Kidney tubule cell (primary cell): ENCODE results near the gene MED9.
A peak's percentile ranks its signal among the peaks of the same experiment; 100 is the strongest.
"Not testable (repeated sequence)": the region's sequence is repeated elsewhere in the genome, so short reads cannot be mapped to it uniquely, and the experiment has no call there.

Experiments
- DNase-seq: peaks from one replicate; pipeline ENCODE4 v3.0.0-alpha.2; 2018; ENCODE audit warnings: low spot score

The MED9 gene

DNA sequence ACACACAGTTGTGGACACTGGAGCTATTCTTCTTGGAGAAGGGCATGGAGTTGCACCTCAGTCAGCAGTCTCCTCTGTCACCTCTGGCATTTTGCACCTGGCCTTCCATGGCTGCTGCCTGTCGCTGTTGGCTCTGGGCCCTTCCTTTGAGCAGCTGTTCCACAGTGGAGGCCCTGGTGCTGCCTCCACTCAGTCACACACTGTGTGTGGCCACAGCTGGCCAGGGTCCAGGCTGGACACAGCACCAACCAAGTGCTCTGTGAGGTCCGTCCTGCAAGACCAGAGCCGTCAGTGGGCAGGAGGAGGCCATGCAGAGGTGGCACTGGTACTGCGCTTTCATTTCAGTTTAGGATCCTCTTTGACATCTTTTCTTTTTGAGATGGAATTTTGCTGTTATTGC lies 21.6 kb upstream of the MED9 start:
- DNase-seq, result no peak

- no peak for DNase-seq
Measured at GRCh38 chr17:17456251-17456650, 20.5 kb upstream of the MED9 start.

DNA sequence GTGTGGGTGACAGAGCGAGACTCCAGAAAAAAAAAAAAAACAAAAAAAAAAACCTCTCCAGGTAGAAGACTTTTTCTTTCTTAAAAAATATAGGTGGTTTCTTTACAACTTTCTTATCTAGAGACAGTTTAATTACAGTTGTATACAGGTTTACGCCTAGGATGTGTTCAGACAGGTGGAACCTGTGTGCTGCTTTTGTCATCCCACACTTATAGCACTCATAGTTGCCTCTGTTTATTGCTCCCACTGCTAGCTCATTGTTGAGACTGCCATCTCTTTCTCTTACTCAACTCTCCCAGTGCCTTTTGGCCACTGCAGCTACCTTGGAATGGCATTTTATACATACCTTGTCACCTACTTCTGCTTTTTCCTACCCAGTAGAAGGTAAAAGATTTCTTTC lies 19.1 kb upstream of the MED9 start:
- DNase-seq, result no peak

DNA sequence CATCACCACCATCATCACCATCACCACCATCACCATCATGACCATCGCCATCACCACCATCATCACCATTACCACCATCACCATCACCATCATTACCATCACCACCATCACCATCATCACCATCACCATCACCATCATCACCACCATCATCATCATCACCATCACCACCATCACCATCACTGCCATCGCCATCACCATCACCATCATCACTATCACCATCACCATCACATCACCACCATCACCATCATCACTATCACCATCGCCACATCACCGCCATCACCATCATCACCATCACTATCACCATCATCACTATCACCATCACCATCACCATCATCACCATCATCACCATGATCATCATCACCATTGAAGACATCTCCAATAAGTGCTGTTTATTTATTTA lies 16.8 kb upstream of the MED9 start:
- no peak for DNase-seq

DNA sequence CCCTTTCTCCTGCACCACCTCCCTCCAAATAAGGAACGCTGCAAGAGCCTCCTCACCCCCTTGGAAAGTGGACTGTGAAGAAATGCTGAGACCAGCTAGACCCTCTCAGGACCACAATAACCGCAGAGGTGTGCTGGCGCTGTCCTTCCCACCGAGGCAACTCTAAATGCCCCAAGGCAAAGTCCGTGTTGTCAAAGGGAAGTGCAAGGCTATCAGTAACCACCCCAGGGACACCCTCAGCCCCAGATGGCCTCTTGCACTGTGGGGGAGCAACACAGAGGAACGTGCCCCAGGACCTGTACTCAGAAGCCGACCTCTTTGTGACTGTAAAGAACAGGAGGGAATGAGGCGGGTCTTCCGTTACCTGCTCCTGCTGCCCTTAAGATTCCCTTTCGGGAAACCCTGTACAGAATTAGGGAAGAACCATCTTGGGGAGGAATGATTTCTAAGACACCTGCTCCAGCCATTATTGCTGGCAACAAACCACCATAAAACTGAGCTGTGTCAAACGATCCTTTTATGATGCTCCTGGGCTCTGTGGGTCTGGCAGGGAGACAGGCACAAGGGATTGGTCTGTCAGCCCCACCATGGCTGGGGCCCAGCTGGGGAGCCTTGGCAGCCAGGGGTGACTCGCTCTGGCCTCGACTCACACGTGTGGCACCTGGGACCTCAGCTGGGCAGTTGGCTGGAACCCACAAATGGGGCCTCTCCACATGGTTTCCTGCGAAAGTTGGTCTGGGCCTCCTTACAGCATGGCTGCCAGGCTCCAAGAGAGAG lies 14.6 kb upstream of the MED9 start:
- DNase-seq, result peak; percentile 70

DNA sequence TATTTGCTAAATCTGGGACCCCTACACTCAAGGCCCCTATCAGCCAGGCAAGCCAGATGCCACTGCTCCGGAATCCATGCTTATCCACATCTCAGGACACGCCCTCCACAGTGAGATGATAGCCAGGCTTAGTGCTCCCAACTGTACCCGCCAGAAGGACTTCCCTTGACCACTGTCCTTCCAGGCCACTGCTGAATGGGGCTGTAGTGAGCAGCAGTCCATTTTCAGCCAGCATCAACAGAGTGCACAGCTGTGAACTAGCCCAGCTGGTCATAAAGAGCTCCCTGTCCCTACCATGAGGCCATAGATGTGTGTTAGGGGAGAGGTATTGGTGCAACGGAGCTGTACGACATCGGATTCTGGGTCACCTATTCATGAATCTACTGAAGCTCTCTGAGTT lies 13.0 kb upstream of the MED9 start:
- no peak for DNase-seq

DNA sequence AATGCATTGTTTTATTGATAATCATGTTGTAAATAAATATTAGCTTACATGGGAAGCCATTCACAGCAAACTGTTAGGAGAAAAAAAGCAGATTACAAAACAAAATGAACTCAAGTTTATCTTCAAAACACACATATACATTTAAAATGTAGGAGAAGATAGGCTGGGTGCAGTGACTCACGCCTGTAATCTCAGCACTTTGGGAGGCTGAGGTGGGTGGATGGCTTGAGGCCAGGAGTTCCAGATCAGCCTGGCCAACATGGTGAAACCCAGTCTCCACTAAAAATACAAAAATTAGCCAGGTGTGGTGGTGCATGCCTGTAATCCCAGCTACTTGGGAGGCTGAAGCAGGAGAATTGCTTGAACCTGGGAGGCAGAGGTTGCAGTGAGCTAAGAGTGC lies 10.9 kb upstream of the MED9 start:
- not testable (repeated sequence) for DNase-seq

GRCh38 chr17:17466511-17466910 lies 10.3 kb upstream of the MED9 start:
- DNase-seq, result no peak

DNA sequence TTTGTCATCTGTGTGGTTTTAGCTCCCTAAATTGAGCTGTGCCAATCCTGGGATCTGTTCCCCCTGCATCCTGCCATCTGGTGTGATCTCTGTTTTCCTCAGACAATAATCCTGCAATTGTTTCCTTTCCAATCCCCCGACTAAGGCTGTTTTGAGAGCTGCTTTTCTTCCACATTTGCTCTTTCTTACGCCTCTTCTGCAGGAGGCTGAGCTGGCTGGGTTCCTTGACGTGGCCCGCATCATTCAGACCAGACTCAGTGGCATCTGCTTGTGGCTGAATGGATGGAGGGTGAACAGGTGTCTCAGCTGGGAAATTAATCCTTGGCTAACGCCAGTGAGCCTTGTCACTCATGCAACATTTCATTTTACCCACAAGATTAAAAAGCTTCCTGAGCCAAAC lies 9.8 kb upstream of the MED9 start:
- no peak for DNase-seq

- DNase-seq, result no peak
Measured at GRCh38 chr17:17467720-17468119, 9.1 kb upstream of the MED9 start.

DNA sequence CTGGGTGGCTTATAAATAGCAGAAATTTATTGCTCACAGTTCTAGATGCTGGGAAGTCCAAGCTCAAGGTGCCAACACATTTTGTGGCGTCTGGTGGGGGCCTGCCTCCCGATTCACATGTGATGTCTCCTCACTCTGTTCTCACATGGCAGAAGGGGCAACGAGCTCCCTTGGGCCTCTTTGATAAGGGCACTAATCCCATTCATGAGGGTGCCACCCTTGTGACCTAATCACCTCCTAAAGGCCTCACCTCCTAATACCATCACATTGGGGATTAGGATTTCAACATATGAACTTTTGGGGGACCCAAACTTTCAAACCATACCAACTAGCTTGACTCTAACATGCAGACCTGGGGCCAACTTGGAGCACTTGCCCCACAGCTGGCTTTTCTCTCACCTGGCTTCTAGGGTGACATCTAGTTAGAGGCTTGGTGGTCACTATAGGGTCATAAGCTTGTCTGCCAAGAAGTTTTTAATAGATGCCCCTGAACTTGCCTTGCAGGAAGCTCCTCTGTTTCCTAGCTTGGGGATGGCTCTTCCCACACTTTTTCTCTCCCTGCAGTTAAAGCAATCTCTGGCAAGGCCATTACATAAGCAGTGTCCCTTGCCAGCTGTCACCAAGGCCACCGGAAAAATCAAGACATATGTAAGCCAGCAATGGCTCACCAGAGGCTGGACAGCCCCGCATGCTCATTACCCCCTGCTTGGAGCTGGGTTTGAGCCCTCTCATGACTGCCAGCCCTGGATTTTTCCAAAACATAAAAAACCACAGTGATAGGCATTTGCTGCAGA lies 8.4 kb upstream of the MED9 start:
- DNase-seq, result no peak

DNA sequence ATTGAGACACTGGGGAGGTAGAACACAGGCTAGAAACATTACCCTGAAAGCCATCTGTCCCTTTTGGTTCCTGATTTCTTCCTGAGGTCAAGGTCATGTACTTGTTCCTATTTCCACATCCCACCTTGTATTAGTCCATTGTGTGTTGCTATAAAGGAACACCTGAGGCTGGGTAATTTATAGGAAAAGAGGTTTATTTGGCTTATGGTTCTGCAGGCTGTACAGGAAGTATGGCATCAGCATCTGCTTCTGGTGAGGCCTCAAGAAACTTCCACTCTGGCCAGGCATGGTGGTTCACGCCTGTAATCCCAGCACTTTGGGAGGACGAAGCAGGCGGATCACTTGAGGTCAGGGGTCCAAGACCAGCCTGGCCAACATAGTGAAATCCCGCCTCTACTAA lies 7.4 kb upstream of the MED9 start:
- DNase-seq, result no peak

GRCh38 chr17:17469996-17470395 lies 6.8 kb upstream of the MED9 start:
- no peak for DNase-seq

- no peak for DNase-seq
Measured at GRCh38 chr17:17472333-17472920, 4.4 kb upstream of the MED9 start.

- no peak for DNase-seq
Measured at GRCh38 chr17:17474341-17474740, 2.5 kb upstream of the MED9 start.

- DNase-seq, result no peak
Measured at GRCh38 chr17:17479209-17479608, 2.4 kb downstream of the MED9 start.

GRCh38 chr17:17480593-17481148 lies 3.9 kb downstream of the MED9 start:
- DNase-seq, result no peak

DNA sequence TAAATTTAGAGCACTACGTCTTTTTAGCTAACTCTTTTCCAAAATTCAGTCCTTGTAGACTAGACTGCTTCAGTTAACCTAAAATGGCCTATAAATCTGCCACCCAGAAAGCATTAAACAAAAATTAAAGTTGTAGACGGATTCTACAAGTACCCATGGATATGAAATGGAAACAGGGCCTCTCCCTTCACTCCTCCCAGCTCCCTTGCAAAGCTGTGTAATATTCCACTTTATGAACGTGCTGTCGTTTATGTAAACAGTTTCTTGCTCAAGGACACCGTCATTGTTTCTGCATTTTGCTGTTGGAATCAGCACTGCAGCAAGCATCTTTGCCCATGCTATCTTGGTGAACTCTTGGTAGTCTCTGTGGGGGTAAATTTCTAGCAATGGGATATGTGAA lies 5.1 kb downstream of the MED9 start:
- no peak for DNase-seq

GRCh38 chr17:17484451-17484899 lies 7.7 kb downstream of the MED9 start:
- DNase-seq, result peak; percentile 32

- DNase-seq, result no peak
Measured at GRCh38 chr17:17485420-17485819, 8.6 kb downstream of the MED9 start.

GRCh38 chr17:17486416-17486815 lies 9.6 kb downstream of the MED9 start:
- DNase-seq, result not testable (repeated sequence)

DNA sequence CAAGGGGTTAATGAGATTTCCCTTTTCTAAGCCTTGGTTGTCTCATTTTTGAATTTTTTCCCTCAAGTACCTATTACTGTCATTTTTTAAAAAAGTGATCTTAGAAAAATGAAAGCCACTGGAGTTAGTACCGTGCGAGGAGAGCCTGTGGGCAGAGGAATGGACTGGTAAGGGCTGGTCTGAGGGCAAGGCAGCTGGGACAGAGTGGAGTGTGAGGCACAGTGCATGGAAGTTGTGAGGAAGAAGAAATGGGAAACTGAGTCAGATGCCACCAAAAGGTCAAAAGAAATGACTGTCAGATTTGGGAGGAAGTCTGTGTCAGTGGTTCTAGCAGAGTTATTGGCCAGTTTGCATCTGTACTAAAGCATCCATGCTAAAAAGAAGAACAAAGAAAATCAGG lies 11.2 kb downstream of the MED9 start:
- DNase-seq, result no peak

GRCh38 chr17:17491031-17491471 lies 14.3 kb downstream of the MED9 start:
- DNase-seq, result no peak
